GM18505 (cell line): ENCODE results near the gene CBX4.

Source experiments
- ATAC-seq: cut with Tn5 transposase; IDR thresholded peaks from one replicate; pipeline ENCODE4 v1.9.1; 2021; ENCODE audit not compliant: unreplicated experiment
- POLR2A ChIP-seq: IDR thresholded peaks from 4 replicates; pipeline ENCODE4 v1.6.1; 2011; ENCODE audit warnings: borderline replicate concordance; ENCODE audit not compliant: insufficient read depth, insufficient read length; ENCODE audit errors: extremely low read depth

CBX4 gene

GRCh38 chr17:79851461-79851817 lies 12.2 kb upstream of the CBX4 start:
- ATAC-seq, result no peak
- TF ChIP-seq POLR2A, result no peak

- no peak for TF ChIP-seq POLR2A
- no peak for ATAC-seq
These were observed 11.6 kb upstream of the CBX4 start for GRCh38 chr17:79850571-79851460.

DNA sequence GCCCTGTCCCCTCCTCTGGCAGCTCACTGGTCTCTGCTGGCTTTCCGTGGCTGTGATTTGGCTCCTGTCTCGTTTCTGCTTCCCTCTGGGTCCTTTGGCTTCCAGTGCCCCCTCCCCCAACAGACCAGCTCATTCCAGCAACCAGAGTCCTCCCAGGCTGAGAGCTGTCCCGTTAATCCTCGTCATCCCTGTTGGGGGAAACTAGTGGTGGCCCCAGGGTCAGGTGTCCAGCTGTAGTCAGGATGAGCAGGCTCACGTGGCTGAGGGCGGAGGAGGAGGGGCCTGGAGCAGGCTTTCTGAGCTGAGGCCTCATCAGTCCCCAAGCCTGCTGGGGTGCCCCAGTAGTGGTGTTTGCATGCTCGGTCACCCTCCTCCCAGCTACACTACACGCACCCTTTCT lies 10.7 kb upstream of the CBX4 start:
- no peak for TF ChIP-seq POLR2A
- ATAC-seq, result no peak

DNA sequence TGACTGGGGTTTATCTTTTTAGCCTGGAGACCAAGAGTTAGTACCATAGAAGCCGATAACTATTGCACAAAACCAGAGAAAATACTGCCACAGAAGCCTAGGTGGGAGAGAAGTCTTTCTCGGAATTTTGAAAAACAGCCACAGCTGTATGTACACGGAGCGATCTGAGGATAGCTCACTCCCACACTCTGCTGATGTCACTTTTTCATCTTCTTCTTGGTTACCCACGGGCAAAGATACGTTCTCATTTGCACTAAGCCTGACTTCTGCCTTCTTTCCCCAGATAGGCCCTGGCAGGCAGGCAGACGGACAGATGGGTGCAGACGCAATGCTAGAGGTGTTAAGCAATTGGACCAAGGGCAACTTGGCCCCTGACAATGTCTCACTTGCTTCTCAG lies 9.1 kb upstream of the CBX4 start:
- no peak for ATAC-seq
- no peak for TF ChIP-seq POLR2A

DNA sequence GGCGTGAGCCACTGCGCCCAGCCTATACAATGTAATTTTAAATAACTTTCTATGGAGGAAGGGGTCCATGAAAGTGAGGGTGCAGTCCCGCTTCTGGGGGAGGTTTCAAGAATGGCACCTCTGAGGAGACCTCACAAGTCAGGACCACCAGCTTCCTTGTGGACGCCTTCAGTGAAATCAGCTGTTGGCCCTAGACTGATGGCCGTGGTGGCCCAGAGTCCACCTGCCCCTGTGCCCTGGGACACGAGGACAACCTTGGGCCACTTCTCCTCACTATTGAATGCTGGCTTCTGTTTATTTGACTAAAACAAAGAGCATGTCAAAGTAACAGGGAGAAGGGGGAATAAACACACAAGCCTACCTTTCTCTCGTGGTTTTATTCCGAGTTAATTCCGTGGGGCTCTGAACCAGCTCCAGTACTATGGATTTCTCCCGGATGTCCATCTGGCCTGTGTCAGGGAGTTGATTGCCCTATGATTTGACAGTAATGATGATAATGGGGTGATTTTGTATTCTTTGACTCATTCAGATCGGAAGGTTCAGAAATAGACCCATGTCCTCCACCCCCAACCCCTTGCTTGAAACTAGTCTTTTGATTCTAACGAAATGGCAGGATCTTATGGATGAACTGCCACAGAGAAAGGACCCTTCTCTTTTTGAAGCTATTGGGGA lies 8.6 kb upstream of the CBX4 start:
- ATAC-seq, result no peak
- no peak for TF ChIP-seq POLR2A

DNA sequence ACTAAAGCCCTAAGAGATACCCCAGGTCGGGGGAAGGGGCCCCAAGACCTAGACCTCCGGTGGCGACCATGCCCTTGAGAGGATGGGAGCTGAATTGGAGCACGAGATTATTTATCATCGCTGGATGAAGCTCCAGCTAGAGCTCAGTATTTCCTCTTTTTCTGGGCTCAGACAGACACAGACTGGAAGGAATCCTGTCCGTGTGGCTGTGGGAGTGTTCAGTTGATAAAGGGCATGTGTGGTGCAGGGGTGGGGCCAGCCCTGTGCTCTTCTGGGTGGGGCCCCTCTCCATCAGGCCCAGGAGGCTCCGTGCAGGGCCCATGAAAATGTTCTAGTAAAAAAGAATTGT lies 6.3 kb upstream of the CBX4 start:
- TF ChIP-seq POLR2A, result no peak
- no peak for ATAC-seq

DNA sequence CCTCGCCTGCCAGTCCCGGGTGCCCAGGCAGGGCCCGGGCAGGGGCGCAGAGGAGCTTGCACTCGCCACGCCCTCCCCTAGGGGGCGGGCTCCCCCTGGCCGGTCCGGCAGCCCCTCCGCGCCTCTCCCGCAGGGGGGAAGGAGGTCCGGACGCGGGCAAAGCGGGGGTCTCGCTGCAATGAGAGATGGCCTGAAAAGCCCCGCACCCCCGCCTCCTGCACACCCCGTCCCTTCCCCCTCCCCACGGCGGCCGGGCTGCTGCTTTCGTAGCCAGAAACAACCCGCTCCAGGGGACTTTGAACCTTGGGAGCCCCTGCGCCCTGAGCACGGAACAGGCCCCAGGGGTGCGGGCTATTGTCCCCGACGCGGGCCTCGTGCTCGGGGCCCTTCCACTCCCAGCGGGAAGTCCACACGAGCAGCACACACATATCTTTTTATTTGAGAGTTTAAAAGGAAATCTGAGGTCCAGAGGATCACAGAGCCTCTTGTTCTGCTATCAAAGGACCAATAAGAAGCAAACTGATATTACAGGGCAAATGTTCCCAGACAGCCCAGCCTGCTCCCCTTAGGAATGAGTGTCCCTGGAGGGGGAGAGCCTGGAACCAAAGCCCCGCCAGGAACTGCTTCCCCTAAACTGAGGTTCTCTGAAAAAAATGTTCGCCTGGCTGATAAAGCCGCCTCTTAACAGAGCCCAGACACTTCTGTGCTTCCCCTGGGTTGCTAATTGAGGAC lies 5.8 kb upstream of the CBX4 start:
- TF ChIP-seq POLR2A, result no peak
- ATAC-seq, result no peak

DNA sequence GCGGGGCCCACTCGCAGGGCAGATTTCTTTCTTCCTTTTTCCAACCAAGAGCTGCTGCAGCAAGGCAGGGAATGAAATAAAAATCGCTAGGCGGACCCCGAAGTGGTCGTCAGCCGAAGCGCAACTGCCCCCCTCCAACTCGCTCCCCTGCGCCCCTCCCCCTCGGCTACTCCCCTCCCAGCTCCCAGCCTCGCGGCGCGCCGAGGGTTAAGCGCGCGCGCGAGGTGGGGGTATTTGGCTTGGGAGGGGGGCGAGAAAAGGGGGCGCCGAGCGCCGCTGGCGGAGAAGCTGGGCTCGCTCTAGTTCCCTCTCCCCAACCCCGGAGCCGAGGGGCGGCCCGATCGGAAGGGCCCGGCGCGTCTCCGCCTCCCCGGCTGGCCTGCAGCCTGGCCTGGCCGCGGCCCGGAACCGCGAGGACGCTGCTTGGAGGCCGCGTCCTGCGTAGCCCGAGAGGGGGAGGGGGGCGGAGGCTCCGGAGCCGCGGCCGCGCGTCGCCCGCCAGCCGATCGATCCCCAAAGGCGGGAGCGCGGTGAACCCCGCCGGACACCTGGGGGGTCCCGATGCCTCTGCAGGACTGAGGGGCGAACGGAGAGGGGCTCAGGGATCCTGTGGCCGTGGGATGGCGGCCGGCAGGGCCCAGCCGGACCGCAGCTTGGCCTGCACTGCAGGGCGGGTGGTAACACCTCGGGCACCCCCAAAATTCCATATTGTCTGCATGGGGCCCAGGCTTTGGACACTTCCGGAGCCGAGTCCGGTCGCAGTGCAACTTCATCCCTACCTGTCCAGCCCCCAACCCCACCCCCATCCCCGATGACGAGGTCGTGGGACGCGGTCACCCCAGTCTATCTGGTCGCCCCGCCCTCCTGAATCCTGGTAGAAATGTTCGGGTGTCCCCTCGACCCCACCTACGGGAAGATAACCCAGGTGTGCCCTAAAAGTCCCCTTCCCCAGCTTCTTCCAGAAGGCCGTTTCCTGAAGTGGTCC lies 4.9 kb upstream of the CBX4 start:
- ATAC-seq, result no peak

DNA sequence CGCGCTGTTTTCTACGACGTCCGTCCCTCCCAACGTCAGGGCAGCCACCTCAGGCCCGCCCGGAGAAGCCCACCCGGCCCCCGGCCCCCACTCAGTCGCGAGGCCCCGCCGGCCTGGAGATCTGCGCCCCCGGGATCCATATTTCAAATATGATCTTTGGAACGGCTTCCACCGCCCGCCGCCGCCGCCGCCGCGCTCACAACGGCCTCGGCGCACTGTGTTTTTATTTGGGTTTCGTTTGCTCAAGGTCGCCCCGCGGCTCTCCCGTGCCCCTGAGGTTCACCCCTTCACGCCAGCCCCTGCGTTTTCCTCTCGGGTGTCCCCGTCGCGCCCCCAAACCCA lies 4.2 kb upstream of the CBX4 start:
- TF ChIP-seq POLR2A, result no peak
- no peak for ATAC-seq

More for the DNA sequence above, 4.9 kb upstream of the CBX4 start:
- no peak for TF ChIP-seq POLR2A

GRCh38 chr17:79842656-79843473 lies 3.6 kb upstream of the CBX4 start:
- ATAC-seq, result no peak

DNA sequence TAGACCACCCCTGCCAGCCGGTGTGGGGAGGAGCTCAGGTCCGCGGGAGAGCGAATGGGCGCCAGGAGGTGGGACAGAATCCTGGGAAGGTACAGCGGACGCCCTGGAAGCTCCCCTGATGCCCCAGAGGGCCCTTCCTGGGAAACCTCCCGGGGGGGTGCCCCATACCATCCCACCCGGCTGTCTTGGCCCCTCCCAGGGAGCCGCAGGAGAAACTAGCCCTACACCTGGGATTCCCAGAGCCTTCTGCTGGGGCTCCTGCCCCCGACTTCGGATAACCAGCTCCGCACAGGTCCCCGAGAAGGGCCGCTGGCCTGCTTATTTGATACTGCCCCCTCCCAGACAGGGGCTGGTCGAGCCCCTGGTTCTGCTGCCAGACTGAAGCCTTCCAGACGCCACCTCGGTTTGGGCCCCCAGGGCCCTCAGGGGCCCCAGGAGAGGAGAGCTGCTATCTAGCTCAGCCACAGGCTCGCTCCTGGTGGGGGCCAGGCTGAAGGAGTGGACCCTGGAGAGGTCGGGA lies 3.0 kb upstream of the CBX4 start:
- no peak for TF ChIP-seq POLR2A
- ATAC-seq, result no peak

More at GRCh38 chr17:79842656-79843473, 3.6 kb upstream of the CBX4 start:
- TF ChIP-seq POLR2A, result no peak
